Activated T-cell treated with anti-CD3 and anti-CD28 coated beads for 24 hours (primary cell): ENCODE results near the gene ZFAND2A.
"Not testable (repeated sequence)": the region's sequence is repeated elsewhere in the genome, so short reads cannot be mapped to it uniquely, and the experiment has no call there.

ENCODE experiments used
- DNase-seq: peaks from one replicate; pipeline ENCODE4 v3.0.0-alpha.2; 2020; ENCODE audit warnings: low read depth

Gene ZFAND2A

DNA sequence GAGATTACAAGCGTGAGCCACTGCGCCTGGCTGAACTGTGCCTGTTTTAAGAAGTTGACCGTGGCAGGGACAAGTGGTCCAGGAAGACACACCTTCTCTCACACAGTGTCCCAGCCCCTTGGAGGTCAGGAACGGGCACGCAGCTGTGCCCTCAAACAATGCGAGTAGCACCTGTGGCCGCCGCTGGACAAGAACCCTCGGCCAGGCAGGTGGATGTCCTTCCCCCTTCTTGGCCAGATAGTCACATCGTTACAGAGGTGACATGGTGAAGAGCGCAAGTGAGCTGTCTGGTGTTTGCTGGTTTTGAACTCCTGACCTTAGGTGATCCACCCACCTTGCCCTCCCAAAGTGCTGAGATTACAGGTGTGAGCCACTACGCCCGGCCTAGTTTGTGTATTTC, 8.8 kb downstream of the ZFAND2A start:
- DNase-seq, result no peak

DNA sequence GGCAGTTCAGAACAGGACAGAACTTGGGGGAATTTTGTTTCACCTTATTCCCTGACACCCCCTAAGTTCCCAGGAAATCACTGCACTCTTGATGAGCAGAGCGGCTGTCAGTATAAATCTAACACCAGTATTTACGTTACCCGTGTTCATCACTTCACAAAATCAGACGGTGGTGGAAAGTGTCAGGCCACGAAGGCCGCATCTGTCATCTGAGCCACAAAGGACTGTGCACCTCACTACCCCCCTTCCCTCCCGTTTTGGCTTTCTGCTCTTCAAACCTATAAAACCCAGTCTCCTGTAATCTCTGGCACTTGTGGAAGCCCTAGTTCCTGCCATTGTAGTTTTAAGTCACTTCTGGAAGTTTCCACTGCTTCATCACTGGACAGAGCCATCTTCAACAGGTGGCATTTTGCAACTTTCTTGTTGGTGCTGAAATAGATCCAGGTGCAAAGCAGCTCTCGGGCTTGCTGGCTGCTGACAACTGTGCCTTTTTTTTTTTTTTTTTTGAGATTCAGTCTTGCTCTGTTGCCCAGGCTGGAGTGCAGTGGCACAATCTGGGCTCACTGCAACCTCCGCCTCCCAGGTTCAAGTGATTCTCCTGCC, 9.5 kb downstream of the ZFAND2A start:
- no peak for DNase-seq

DNA sequence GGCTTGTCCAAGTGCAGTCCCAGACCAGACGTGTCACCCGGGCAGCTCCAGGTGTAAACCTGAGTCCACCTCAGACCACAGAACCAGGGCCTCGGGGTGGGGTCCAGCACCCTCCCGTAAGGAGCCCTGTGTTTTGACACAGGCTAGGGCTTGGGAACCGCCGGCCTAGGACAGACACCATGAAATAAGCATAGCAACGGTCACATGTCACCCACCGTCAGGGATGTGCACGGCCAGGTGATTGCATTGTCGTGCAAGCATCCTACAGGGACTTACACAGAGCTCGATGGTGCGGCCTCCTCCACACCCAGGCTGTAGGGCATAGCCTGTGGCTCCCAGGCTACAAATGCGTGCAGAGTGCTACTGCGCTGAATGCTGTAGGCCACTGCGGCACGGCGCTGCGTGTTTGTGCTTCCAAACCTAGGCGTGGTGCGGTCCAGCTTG, 10.6 kb downstream of the ZFAND2A start:
- no peak for DNase-seq

DNA sequence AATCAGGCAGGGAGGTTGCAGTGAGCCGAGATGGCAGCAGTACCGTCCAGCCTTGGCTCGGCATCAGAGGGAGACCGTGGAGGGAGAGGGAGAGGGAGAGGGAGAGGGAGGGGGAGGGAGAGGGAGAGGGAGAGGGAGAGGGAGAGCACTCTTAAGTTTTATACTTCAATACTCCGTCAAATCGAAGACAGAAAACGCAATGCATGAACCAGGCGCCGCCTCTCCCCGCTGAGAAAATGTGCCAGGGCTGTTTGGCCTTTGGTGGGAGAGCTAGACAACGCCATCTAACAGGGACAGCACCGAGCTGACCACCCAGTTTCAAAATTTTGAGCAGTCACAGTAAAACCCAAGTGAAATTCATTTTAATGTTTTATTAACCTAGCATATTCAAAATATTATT, 12.1 kb downstream of the ZFAND2A start:
- DNase-seq, result not testable (repeated sequence)

DNA sequence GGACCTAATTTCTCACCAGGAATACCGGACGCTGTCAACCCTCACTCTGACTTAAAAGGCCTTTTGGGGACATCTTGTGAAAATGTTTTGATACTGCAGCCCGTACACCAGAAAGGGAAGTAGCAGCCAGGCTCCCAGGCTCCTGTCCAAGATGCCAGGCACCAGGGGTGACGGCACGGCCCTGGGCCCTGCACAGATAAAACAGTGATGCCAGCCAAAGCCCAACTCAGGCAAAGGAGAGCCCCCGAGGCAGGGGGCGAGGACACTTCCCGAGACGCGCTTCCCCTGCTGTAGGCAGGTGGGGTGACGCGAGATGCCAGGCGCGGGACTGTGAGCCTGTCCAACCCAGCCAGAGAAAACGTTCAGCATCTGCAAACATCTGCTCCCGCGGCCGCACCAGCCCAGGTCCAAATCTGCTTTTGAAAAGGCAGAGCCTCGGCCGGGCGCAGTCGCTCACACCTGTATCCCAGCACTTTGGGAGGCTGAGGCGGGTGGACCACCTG, 15.7 kb downstream of the ZFAND2A start:
- DNase-seq, result no peak

DNA sequence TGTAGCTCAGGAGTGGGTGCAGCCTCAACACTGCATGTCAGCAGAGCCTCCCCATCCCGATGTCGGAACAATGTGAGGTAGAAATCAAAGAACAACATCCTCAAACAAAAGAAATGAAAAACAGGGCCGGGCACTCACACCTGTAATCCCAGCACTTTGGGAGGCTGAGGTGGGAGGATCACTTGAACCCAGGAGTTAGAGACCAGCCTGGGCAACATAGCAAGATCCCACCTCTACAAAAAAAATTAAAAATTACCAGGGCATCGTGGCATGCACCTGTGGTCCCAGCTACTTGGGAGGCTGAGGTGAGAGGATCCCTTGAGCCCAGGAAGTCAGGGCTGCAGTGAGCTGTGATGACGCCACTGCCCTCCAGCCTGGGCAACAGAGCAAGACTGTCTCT, 17.0 kb downstream of the ZFAND2A start:
- DNase-seq, result not testable (repeated sequence)

DNA sequence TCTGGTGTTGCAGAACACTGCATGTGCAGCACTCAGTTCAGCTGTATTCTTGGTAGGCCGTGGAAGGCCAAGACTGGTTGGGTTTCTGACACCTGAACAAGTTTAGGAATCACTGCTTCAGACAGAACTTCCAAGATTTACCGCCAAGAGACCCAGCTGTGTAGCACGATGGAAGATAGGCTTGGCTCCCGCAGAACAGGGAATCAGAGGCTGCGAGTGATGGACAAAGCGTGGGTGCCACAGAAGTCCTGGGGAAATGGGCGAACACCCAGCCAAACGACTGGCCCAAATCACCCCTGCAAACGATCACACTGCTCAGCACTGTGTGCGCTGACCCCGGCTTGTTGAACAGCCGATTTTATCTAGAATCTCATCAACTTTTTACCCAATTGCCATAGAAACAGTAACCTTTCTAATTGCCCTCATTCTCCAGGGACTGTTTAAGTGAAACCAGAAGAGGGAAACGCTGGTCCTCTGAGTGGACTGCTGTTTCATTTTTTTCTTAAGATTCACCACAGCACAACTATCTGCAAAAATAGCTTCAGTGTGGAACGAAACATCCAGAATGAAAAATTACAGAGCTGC, 17.9 kb downstream of the ZFAND2A start:
- no peak for DNase-seq

DNA sequence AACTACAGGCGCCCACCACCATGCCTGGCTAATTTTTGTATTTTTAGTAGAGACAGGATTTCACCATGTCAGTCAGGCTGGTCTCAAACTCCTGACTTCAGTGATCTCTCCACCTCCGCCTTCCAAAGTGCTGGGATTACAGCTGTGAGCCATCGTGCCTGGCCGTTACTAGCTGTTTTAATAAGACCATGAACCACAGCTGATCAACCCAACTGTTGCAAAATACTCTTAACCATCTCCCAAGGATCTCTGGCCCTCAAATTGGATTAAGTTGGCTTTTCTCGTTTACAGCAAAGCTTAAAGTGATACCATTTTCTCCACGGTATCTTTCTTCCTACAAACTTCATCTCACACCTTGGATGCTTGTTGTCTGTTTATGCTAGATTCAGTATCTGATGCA, 18.3 kb downstream of the ZFAND2A start:
- DNase-seq, result no peak

DNA sequence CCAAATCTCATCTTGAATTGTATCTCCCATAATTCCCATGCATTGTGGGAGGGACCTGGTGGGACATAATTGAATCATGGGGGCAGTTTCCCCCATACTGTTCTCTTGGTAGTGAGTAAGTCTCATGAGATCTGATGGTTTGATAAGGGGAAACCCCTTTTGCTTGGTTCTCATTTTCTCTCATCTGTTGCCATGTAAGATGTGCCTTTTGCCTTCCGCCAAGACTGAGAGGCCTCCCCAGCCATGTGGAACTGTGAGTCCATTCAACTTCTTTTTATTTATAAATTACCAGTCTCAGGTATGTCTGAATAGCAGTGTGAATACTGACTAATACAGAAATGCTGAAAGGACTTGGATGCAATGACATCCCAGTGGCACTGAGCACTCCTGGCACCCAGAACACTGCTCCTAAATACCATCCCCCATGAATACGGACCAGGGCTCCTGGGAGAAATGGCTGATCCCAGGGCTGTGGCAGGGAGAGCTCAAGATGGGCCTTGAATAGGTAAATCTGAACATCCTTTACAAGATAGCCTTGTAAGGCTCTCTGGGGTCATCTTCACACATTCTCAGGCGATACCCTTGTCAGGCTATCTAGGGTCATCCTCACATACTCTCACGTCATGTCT, 19.4 kb downstream of the ZFAND2A start:
- DNase-seq, result no peak

DNA sequence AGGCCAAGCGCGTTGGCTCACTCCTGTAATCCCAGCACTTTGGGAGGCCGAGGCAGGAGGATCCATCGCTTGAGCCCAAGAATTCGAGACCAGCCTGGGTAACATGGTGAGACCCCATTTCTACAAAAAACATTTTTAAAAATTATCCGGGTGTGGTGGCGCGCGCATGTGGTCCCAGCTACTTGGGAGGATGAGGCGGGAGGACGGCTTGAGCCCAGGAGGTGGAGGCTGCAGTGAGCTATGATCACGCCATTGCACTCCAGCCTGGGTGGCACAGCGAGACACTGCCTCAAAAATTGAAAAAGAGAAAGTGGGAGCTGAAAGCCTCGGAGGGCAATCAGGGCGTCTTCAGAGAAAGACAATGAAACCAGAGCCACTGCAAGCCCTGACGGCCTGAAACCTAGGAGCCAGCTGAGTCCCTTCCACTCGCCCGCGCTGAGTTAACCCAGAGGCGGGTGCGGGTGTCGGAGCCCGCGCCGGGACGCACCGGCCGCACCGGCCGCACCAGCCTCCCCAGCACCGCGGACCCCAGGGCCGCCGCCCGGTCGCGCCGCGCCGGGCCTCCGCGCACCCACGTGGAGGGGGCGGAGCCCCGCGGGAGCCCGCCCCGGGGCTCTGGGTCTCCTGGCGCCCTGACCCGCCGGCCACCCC, 22.4 kb downstream of the ZFAND2A start:
- no peak for DNase-seq

DNA sequence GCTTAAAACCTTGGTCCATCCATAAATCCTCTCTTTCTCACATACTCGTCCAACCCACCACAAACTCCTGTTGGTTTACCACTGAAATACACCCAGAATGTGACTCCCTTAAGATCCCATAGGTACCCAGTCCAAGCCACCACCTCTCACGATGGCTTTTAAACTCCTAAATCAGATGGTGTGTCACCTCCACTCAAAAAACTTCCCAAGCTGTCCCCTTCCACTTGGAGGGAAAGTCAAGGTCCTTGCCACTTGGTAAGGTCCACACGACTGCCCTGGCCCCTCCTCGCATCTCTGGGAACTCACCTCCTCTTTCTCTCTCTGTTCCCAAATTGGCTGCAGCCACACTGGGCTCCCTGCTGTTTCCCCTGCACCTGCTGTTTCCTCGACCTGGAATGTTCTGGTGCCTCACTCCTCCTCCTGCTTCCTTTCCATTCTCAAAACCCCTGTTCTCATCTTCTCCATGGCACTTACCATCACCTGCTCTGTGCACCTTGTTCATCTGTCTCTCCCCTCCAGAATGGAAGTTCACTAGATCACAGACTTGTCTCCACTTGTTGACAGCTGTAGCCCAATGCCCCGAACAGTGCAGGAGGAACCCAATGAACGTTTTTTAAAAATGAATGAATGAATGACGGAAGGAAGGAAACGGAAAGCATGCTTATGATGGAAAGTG, 23.0 kb downstream of the ZFAND2A start:
- DNase-seq, result no peak

DNA sequence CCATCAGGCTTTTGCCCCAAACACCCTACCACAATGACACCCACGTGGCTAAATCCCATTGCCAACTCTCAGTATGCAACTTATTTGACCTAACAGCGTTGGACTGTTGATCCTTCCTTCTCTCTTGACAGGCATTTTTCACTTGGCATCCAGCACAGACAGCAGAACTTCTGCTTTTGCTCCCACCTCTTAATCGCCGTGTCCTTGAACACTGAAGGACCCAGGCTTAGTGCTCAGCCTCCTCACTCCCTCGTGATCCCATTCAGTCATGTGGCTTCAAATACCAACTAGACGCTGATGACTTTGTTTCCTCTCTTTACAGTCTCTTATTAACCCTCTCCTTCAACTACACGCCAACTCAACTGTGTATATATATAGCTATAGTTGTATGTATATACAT, 25.0 kb downstream of the ZFAND2A start:
- no peak for DNase-seq

DNA sequence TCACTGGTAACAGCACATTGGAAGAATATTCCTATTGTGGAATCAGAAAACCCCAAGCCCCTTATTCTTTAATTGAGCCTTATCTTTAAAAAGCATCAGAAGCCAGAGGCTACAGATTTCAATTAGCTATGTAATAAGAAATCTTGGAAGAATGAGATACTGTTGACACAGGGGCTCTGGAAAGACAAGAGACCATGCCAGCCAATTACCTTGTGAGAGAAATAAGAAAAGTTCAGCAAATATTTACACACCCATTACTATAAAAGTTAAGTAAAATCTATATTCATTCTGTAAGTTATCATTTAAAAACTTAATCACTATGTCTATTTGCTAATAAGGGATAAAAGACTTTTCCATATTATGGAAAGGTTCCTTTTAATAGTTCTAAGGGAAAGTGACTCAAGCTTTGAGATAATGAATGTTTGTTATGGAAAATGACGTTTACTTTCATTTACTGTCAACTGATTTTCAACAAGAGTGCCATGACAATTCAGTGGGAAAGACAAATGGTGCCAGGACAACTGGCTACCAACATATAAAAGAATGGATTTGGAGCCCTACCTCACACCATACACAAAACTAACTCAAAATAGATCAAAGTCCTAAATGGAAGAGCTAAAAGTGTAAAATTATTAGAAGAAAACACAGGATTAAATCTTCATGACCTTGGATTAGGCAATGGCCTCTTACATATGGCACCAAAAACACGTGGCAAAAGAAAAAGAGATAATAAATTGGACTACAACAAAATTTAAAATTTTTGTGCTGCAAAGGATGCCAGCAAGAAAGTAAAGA, 28.3 kb downstream of the ZFAND2A start:
- DNase-seq, result no peak

DNA sequence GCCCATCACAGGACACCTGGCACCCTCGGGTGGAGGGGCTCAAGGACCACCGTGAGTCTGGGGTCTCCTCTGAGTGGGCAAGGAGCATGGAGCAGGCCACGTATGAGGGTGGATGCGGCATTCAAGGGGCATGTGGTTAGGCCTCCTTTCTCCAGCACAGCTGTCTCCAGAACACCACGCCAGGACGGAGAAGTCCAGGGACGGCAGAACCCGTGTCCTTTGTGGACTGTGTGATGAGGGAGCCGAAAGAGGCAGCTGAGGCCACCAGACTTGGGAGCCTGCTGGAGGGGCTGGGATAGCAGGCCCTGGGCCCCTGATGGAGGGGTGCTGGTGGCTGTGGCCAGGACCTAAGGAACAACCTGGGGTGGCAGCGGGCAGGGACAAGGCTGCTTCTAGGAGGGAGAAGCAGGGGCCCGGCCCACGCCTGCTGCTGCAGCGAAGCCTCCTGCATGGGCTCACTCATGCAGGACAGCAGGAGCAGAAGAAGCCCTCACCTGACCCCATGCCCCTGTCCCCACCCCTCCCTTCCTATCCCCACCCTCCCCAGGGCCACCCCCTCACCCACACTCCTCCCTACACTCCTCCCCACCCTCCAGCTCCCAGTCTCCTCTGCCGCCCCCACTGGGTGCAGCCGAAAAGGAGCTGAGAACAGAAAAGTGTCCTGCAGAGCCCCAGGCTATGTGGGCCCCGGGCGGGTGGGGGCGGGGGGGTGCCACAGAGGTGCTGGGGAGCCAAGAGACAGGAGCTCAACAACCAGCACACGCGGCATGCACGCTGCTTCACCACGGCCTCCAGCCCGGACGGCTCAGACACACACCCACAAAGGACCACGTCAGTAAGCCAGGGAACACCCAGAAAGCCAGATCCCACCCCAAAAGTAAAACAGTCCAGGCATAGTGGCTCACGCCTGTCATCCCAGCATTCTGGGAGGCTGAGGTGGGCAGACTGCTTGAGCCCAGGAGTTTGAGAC, 29.7 kb downstream of the ZFAND2A start:
- no peak for DNase-seq

DNA sequence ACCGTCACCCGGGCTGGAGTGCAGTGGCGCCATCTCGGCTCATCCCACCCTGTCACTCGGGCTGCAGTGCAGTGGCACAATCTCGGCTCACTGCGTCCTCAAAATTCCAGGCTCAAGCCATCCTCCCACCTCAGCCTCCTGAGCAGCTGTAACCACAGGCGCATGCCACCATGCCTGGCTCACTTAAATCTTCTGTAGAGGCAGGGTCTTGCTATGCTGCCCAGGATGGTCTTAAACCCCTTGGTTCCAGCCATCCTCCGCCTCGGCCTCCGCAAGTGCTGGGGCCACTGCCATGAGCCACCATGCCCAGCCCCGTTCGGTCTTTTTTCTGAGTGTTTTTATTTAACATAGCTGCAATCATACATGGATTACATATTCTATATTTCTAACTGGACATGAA, 30.6 kb downstream of the ZFAND2A start:
- DNase-seq, result no peak

DNA sequence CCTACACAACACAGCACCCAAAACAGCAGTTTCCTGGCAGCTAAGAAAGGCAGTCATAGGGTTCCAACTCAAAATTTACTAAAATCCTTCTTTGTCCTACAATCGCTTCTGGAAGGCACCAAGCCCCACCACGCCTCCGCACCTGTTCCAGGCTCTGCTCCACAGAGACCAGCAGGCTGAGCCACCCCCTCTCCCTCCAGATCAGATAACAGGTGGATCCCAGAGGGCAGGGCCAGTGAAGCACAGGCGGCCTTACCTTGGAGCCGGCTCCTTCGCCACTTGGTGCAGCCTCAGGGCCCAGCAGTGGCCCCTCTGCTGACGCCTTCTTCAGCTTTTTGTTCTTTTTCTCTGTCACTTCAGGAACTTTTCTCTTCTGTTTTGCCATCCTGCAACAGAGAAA, 33.0 kb downstream of the ZFAND2A start:
- DNase-seq, result no peak

DNA sequence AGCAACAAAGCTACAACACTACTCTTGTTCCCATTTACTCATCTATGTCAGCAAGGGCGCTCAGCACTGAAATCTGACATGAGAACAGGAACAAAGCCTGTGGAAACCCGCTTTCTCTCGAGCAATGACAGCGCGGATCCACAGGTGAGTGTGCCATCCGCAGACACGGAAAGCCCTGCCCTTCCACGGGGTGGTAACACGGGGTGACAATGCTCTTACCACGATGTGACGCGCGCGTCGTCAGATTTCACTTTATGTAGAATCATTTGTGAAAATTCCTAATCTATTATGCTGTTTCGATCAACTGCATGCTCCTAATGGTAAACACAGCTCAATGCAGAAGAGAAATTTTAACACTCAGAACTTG, 34.4 kb downstream of the ZFAND2A start:
- DNase-seq, result no peak

DNA sequence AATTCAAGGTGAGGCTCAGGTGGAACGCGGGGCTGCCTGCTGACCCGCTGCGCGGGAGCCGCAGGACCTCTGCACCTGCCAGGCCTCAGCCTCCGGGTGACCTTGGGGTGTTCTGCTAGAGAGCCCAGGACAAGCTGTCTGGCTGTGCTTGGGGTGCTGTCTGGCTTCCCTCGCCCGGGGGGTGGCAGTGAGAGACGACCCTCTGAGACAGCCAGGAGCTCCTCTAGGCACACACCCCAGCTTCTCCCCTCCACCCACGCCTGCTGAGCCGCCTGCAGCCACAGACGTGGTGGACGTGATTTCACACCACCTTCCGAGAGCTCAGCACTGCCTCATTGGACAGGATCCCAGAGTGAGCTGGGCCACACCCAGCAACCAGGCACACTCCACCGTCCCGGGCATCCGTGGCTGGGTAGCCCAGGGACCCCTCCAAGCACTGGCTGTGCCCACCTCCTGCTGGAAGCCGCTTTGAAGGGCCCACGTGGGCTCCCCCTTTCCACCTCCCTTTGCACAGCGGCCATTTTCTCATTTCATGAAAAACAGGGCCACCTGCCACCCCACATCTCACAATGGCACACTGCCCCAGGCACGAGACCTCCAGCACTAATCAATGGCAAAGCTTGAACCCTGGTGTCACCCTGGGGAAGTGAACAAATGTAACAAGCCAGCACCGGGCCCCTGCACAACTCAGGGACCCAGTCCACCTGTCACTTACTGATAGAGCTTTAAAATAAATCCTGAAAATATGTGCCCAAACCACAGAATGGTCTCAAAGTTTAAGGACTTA, 35.0 kb downstream of the ZFAND2A start:
- DNase-seq, result no peak

DNA sequence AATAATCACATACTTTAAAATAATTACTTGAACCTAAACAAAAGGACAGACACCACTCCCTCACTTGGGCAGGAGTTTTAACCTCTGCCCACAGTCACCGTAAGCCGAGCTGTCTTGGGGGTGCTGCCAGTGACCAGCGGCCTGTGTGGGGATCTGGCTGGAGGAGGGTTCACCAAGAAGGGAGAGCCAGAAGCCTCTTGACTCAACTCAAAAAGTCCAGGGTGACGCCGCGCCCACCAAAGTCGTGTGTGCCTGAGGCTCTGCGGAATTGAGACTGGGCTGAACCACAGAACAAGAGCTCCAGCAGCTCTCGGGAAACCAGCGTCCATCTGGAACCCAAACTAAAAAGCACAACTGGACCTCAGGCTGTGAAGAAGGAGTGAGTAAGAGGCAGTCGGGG, 35.8 kb downstream of the ZFAND2A start:
- no peak for DNase-seq

DNA sequence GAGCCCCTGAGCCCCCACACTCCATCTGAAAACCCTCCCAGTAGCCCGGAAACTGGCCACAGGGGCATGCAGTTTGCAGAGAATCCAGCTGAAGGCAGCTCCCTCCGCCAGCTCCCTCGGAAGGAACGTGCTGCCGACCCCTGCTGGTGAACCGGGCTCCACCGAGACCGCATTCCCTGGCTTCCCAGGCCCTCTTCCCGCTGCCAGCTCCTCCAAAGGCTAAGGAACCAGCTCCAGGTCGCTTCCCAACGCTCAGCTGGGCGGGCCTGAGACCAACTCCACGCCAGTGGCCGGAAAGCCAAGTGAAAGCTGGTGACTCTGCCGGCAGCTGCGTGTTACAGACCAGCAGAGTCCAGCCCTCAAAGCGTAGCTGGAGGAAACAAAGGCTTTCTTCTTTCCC, 36.3 kb downstream of the ZFAND2A start:
- no peak for DNase-seq
